ENCODE data around the gene PPP1R13B.
A peak's percentile ranks its signal among the peaks of the same experiment; 100 is the strongest.
"Not testable (repeated sequence)": the region's sequence is repeated elsewhere in the genome, so short reads cannot be mapped to it uniquely, and the experiment has no call there.

Gene PPP1R13B

DNA sequence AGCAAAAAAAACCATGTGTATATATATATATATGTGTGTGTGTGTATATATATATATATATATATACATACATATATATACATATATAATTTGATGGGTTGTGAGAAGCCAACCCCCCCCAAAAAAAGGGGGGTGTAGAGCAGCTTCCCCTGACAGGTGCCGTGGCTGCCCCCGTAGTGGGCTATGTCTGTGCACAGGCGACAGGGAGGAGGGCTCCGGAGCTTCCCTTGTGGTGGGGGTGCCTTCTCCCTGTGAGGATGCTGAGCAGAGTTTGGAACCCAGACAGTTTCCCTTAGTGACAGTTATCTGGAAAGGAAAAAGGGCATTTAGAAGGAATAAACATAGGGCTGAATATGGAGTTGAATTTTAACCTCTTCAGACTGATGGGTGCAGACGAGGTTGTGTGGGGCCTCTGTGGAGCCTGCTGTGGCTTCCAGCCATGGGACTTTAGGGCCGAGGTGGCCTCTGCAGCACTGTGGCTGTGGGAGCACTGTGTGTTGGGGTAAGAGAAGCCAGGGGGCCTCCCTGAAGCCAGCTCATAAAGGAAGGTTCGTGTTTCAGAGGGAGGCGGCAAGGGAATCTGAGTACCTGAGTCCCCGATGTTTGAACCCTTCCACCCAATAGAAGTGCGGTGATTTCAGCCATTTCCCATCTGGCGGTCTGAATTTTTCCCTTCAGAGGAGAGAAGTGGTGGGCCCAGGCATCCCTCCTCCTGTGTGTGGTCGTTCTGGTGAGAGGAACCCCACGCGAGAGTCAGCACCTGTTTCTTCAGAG is 151.9 kb downstream of the PPP1R13B start:
- no peak for DNase-seq
- Mint-ChIP-seq H3K4me1 (peaks cover 29% of the 10 kb centered on the region), H3K36me3 (ENCODE audit: low read depth) (peaks cover 4% of the 10 kb centered on the region), H3K27ac (peak overlapping the region; percentile 97), H3K4me3 (peak overlapping the region; percentile 47), H3K9me3 (no peaks in the 10 kb centered on the region), H3K27me3 (ENCODE audit: low read depth, poor library complexity) (peaks cover 3% of the 10 kb centered on the region)
- TF ChIP-seq, protein P1, sequence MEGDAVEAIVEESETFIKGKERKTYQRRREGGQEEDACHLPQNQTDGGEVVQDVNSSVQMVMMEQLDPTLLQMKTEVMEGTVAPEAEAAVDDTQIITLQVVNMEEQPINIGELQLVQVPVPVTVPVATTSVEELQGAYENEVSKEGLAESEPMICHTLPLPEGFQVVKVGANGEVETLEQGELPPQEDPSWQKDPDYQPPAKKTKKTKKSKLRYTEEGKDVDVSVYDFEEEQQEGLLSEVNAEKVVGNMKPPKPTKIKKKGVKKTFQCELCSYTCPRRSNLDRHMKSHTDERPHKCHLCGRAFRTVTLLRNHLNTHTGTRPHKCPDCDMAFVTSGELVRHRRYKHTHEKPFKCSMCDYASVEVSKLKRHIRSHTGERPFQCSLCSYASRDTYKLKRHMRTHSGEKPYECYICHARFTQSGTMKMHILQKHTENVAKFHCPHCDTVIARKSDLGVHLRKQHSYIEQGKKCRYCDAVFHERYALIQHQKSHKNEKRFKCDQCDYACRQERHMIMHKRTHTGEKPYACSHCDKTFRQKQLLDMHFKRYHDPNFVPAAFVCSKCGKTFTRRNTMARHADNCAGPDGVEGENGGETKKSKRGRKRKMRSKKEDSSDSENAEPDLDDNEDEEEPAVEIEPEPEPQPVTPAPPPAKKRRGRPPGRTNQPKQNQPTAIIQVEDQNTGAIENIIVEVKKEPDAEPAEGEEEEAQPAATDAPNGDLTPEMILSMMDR (IDR thresholded peaks at IDR 0.05): no peak

- peaks cover 3% of the 10 kb centered on the region for H3K27me3 Mint-ChIP-seq (ENCODE audit: low read depth, poor library complexity)
- TF ChIP-seq, protein P1 (IDR thresholded peaks at IDR 0.05): no peak
- H3K27ac Mint-ChIP-seq: peak overlapping the region; percentile 81
- no peaks in the 10 kb centered on the region for H3K9me3 Mint-ChIP-seq
- DNase-seq: no peak
- H3K4me1 Mint-ChIP-seq: peaks cover 29% of the 10 kb centered on the region
- no peak overlapping the region for H3K4me3 Mint-ChIP-seq
- H3K36me3 Mint-ChIP-seq (ENCODE audit: low read depth): peaks cover 6% of the 10 kb centered on the region
Observed at GRCh38 chr14:103694572-103695026, 152.8 kb downstream of the PPP1R13B start.

- no peaks in the 10 kb centered on the region for H3K9me3 Mint-ChIP-seq
- no peak overlapping the region for H3K4me3 Mint-ChIP-seq
- H3K4me1 Mint-ChIP-seq: peaks cover 29% of the 10 kb centered on the region
- H3K36me3 Mint-ChIP-seq (ENCODE audit: low read depth): peaks cover 15% of the 10 kb centered on the region
- no peak overlapping the region for H3K27ac Mint-ChIP-seq
- no peak for DNase-seq
- TF ChIP-seq, protein P1 (IDR thresholded peaks at IDR 0.05): no peak
- no peaks in the 10 kb centered on the region for H3K27me3 Mint-ChIP-seq (ENCODE audit: low read depth, poor library complexity)
Observed at GRCh38 chr14:103693515-103693914, 153.9 kb downstream of the PPP1R13B start.

GRCh38 chr14:103692871-103693270 is 154.5 kb downstream of the PPP1R13B start:
- peaks cover 29% of the 10 kb centered on the region for H3K4me1 Mint-ChIP-seq
- peaks cover 21% of the 10 kb centered on the region for H3K36me3 Mint-ChIP-seq (ENCODE audit: low read depth)
- H3K9me3 Mint-ChIP-seq: no peaks in the 10 kb centered on the region
- no peaks in the 10 kb centered on the region for H3K27me3 Mint-ChIP-seq (ENCODE audit: low read depth, poor library complexity)
- TF ChIP-seq, protein P1 (IDR thresholded peaks at IDR 0.05): no peak
- no peak overlapping the region for H3K27ac Mint-ChIP-seq
- H3K4me3 Mint-ChIP-seq: no peak overlapping the region
- DNase-seq: no peak

DNA sequence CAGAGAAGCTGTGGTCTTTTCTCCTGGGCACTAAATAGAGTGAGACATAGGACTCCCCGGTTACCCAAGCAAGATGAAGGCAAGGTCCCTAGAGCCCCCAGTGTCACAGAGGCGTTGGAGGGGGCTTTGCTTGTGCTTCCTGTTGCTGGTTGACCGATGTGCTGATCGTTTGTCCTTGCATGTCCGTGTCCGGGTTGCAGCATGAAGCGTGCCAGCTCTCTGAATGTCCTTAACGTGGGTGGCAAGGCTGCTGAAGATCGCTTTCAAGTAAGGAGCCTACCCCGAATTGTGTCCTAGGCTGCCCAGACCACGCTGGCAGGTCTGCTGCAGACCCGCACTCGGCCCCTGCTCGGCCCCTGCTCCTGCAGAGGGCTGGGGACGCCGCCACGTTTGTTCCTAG is 155.2 kb downstream of the PPP1R13B start:
- peaks cover 25% of the 10 kb centered on the region for H3K4me1 Mint-ChIP-seq
- TF ChIP-seq, protein P1 (IDR thresholded peaks at IDR 0.05): no peak
- H3K4me3 Mint-ChIP-seq: no peak overlapping the region
- H3K27ac Mint-ChIP-seq: no peak overlapping the region
- H3K27me3 Mint-ChIP-seq (ENCODE audit: low read depth, poor library complexity): no peaks in the 10 kb centered on the region
- H3K36me3 Mint-ChIP-seq (ENCODE audit: low read depth): peaks cover 24% of the 10 kb centered on the region
- no peaks in the 10 kb centered on the region for H3K9me3 Mint-ChIP-seq
- DNase-seq: no peak

- DNase-seq; H3K4me3 Mint-ChIP-seq; H3K9me3 Mint-ChIP-seq; H3K27me3 Mint-ChIP-seq (ENCODE audit: low read depth, poor library complexity): not testable (repeated sequence)
- peak overlapping the region; percentile 66 for H3K27ac Mint-ChIP-seq
- H3K36me3 Mint-ChIP-seq (ENCODE audit: low read depth): peaks cover 29% of the 10 kb centered on the region
- peaks cover 20% of the 10 kb centered on the region for H3K4me1 Mint-ChIP-seq
Observed at GRCh38 chr14:103691655-103692054, 155.7 kb downstream of the PPP1R13B start.
